ENCODE measurements around the gene ITIH6. TPM values are rescaled to one million over a fixed set of nuclear protein-coding genes. Genes with fewer than 3 reads are reported as not detected.

ITIH6 gene
- total and polyA plus RNA-seq, 2 experiments from 2014 or later = 0.07 to 0.24 TPM

DNA sequence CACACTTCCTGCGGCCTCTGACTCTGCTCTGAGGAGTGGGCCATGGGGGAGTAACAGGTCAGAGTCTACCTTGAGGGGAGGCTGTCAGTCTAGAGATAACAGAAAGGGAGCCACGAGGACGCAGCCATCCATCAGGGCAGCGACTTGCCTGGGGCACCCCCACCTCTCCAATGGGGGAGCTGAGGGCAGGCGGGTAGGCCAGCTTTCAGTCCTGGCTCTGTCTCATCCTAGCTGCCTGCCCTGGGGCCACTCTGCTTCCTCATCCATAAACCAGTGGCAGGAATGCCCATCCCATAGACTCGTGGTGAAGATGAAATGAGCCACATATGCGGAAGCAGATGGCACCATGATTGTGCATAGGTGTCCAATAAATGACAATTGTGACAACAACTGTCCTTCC lies 22.7 kb upstream of the ITIH6 start:
- TF ChIP-seq, protein P1, sequence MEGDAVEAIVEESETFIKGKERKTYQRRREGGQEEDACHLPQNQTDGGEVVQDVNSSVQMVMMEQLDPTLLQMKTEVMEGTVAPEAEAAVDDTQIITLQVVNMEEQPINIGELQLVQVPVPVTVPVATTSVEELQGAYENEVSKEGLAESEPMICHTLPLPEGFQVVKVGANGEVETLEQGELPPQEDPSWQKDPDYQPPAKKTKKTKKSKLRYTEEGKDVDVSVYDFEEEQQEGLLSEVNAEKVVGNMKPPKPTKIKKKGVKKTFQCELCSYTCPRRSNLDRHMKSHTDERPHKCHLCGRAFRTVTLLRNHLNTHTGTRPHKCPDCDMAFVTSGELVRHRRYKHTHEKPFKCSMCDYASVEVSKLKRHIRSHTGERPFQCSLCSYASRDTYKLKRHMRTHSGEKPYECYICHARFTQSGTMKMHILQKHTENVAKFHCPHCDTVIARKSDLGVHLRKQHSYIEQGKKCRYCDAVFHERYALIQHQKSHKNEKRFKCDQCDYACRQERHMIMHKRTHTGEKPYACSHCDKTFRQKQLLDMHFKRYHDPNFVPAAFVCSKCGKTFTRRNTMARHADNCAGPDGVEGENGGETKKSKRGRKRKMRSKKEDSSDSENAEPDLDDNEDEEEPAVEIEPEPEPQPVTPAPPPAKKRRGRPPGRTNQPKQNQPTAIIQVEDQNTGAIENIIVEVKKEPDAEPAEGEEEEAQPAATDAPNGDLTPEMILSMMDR (IDR thresholded peaks at IDR 0.05; ENCODE audit: low read depth, low read length) = no peak

DNA sequence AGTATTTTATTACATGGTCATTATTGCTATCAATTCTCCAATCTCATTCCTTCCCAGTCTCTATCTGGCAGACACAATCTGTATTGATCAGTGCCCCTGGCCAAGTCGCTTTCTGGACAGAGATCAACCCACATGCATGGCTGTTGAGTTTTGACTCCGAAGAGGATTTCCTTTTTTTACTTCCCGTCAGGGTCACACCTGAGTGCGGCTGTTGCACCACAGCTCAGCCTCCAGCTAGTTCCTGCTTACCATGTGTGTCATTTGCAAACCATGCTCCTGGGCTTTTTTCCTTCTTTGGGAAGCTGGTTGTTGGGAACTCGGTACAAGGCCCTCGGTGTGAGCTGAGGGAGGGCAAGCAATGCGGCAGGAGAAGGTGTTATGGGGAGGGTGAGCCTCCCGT lies 21.1 kb upstream of the ITIH6 start:
- peaks cover 1% of the 10 kb centered on the region for H3K36me3 ChIP-seq
- no peaks in the 10 kb centered on the region for H3K4me1 ChIP-seq (ENCODE audit: low read depth)
- no peaks in the 10 kb centered on the region for H3K9me3 ChIP-seq (ENCODE audit: low read depth)
- no peak overlapping the region for H3K4me3 ChIP-seq
- no peak overlapping the region for H3K27ac ChIP-seq
- TF ChIP-seq, protein P1 (IDR thresholded peaks at IDR 0.05; ENCODE audit: low read depth, low read length) = no peak
- no peak for DNase-seq (ENCODE audit: low read depth in 1 of 2, low spot score in 1 of 2)
- no peaks in the 10 kb centered on the region for H3K27me3 ChIP-seq

More for the DNA sequence above, 22.7 kb upstream of the ITIH6 start:
- H3K27me3 ChIP-seq = no peaks in the 10 kb centered on the region
- no peak for DNase-seq (ENCODE audit: low read depth in 1 of 2, low spot score in 1 of 2)
- H3K36me3 ChIP-seq = no peaks in the 10 kb centered on the region
- H3K9me3 ChIP-seq (ENCODE audit: low read depth) = no peaks in the 10 kb centered on the region
- H3K4me1 ChIP-seq (ENCODE audit: low read depth) = no peaks in the 10 kb centered on the region
- H3K27ac ChIP-seq = no peak overlapping the region
- H3K4me3 ChIP-seq = no peak overlapping the region

DNA sequence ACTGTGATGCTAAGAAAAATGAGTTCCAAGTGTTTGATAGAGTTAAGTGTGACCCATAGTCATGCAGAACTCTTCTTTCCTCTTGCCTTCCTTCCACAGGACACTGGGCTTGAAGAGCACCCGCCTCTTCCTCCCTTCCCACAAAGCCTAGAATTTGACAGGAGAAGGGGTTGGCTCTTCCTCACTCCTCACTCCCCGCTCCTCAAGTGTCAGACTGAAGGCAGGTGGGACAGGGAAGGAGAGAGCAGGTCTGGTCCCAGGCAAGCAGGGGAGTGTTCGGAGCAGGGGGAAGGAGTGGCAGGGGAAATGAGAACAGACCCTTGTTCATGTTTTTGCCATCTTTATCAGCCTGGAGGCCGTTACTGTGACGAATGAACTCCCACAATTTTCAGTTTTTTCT lies 20.2 kb upstream of the ITIH6 start:
- DNase-seq (ENCODE audit: low read depth in 1 of 2, low spot score in 1 of 2) = no peak
- no peaks in the 10 kb centered on the region for H3K9me3 ChIP-seq (ENCODE audit: low read depth)
- H3K27me3 ChIP-seq = no peaks in the 10 kb centered on the region
- no peak overlapping the region for H3K4me3 ChIP-seq
- H3K4me1 ChIP-seq (ENCODE audit: low read depth) = no peaks in the 10 kb centered on the region
- H3K36me3 ChIP-seq = peaks cover 11% of the 10 kb centered on the region
- peak overlapping the region; percentile 43 for H3K27ac ChIP-seq
- TF ChIP-seq, protein P1 (IDR thresholded peaks at IDR 0.05; ENCODE audit: low read depth, low read length) = no peak

DNA sequence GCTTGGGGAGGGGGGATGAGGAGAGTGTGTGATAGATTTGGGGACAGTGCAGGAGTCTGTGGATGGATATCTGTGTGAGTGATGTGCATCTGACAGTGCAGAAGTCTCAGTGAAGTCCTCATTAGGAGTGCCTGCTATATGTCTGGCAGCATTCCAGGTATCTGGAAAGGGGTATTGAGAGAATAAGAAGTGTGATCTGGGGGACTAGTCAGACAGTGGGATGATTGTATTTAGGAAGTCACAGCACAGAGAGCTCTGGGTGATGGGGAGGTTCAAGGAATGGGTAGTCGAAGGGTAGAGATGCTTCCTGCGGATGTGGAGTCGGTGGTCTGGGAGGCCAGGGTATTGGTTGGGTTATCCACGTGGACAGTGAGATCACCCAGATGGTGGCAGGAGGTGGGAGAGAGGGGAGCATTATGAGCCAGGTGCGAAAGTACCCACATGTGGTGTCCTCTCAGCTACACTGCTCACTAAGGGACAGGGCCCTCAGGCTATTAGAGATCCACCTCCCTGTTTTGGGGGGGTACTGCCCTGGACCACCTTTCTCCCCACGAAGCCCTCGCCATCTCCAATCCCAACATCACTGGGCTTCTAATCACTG lies 19.3 kb upstream of the ITIH6 start:
- no peak overlapping the region for H3K4me3 ChIP-seq
- peaks cover 17% of the 10 kb centered on the region for H3K36me3 ChIP-seq
- H3K9me3 ChIP-seq (ENCODE audit: low read depth) = no peaks in the 10 kb centered on the region
- H3K27ac ChIP-seq = peak overlapping the region; percentile 43
- H3K4me1 ChIP-seq (ENCODE audit: low read depth) = no peaks in the 10 kb centered on the region
- H3K27me3 ChIP-seq = no peaks in the 10 kb centered on the region
- peak in 1 of 2 donors; percentile 11 for DNase-seq (ENCODE audit: low read depth in 1 of 2, low spot score in 1 of 2)
- TF ChIP-seq, protein P1 (IDR thresholded peaks at IDR 0.05; ENCODE audit: low read depth, low read length) = no peak

DNA sequence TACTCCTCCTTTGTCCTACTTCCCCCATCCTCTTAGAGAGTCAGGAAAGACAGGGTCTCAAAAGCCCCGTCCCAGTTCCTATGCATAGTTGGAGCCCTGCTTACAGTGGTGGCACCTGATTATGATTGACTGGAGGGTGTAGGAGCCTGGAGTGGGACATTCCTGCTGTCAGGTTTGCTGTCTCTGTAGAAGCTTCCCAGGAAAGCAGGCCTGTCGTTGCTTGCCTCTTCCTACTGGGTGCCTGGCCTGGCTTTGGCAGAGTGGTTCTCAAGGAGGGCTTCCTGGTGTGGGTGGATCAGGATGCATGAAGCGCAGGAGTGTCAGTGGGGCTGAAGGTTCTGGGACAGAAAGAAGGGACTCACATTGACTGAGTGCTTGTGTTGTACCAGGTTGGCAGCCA lies 14.3 kb upstream of the ITIH6 start:
- Histone ChIP-seq H3K36me3 (peaks cover 33% of the 10 kb centered on the region), H3K27me3 (no peaks in the 10 kb centered on the region), H3K4me3 (no peak overlapping the region), H3K4me1 (ENCODE audit: low read depth) (no peaks in the 10 kb centered on the region), H3K9me3 (ENCODE audit: low read depth) (no peaks in the 10 kb centered on the region), H3K27ac (no peak overlapping the region)
- TF ChIP-seq, protein P1 (IDR thresholded peaks at IDR 0.05; ENCODE audit: low read depth, low read length) = no peak
- no peak for DNase-seq (ENCODE audit: low read depth in 1 of 2, low spot score in 1 of 2)
